Large intestine (tissue), 3 donors: ENCODE results near the gene YY1. TPM values are rescaled to one million over a fixed set of nuclear protein-coding genes. Genes with fewer than 3 reads are reported as not detected.
"Not testable (repeated sequence)": the region's sequence is repeated elsewhere in the genome, so short reads cannot be mapped to it uniquely, and the experiment has no call there.

Experiments
- DNase-seq, 2 donors: peaks; one replicate each; pipeline versions ENCODE4 v3.0.0 to v3.0.0-alpha.2; 2013
- H3K27ac ChIP-seq: one replicate; pipeline ENCODE4 v1.5.1; 2013; ENCODE audit warnings: low read length
- H3K27me3 ChIP-seq: 2 replicates; pipeline ENCODE4 v1.6.1; 2013; ENCODE audit warnings: low read length; ENCODE audit not compliant: control insufficient read depth, insufficient read depth
- H3K36me3 ChIP-seq: 2 replicates; pipeline ENCODE4 v1.6.1; 2013; ENCODE audit warnings: low read length; ENCODE audit not compliant: control insufficient read depth, insufficient read depth
- H3K4me1 ChIP-seq: one replicate; pipeline ENCODE4 v1.6.1; 2013; ENCODE audit warnings: low read length; ENCODE audit not compliant: control insufficient read depth, insufficient read depth
- H3K4me3 ChIP-seq: one replicate; pipeline ENCODE4 v1.5.1; 2013; ENCODE audit warnings: low read length
- H3K9me3 ChIP-seq: one replicate; pipeline ENCODE4 v1.6.1; 2013; ENCODE audit warnings: mild to moderate bottlenecking, low read depth, low read length, moderate library complexity; ENCODE audit not compliant: control insufficient read depth
- WGBS: methylation state at CpG from one replicate; pipeline ENCODE4 v1.1.5; 2013; ENCODE audit warnings: low lambda C conversion rate; ENCODE audit not compliant: insufficient coverage; 5-methylcytosine and 5-hydroxymethylcytosine counted together
- polyA plus RNA-seq: library from polyadenylated mRNA; unstranded; fragments of 120-200 nt; gene quantifications from one replicate; pipeline ENCODE4 v1.2.1, GENCODE V29; 2013

Gene YY1
- polyA plus RNA-seq, 1 donor, result 74.3 TPM

GRCh38 chr14:100225169-100225568 lies 13.8 kb upstream of the YY1 start:
- H3K27ac ChIP-seq, result no peak overlapping the region
- peaks cover 6% of the 10 kb centered on the region for H3K36me3 ChIP-seq
- 96% methylated on average over 4 of the region's 4 CpGs for WGBS
- H3K4me3 ChIP-seq, result no peak overlapping the region
- H3K9me3 ChIP-seq, result no peaks in the 10 kb centered on the region
- H3K4me1 ChIP-seq, result peaks cover 44% of the 10 kb centered on the region
- H3K27me3 ChIP-seq, result no peaks in the 10 kb centered on the region
- no peak for DNase-seq

GRCh38 chr14:100230361-100230760 lies 8.6 kb upstream of the YY1 start:
- Histone ChIP-seq H3K4me1 (no peaks in the 10 kb centered on the region), H3K4me3 (no peak overlapping the region), H3K9me3 (no peaks in the 10 kb centered on the region), H3K27me3 (no peaks in the 10 kb centered on the region), H3K27ac (no peak overlapping the region), H3K36me3 (peaks cover 9% of the 10 kb centered on the region)
- no peak for DNase-seq
- 80% methylated on average over 2 of the region's 5 CpGs for WGBS

GRCh38 chr14:100234511-100234910 lies 4.4 kb upstream of the YY1 start:
- Histone ChIP-seq H3K36me3 (peaks cover 8% of the 10 kb centered on the region), H3K27ac (no peak overlapping the region), H3K9me3 (no peaks in the 10 kb centered on the region), H3K4me1 (peaks cover 5% of the 10 kb centered on the region), H3K4me3 (no peak overlapping the region), H3K27me3 (no peaks in the 10 kb centered on the region)
- WGBS, result no CpG with 5 or more reads among the region's 4 CpGs
- no peak for DNase-seq

- not testable (repeated sequence) for H3K9me3 ChIP-seq, H3K4me3 ChIP-seq, H3K27ac ChIP-seq, H3K36me3 ChIP-seq, H3K27me3 ChIP-seq, DNase-seq, H3K4me1 ChIP-seq
- 65% methylated on average over 4 of the region's 12 CpGs for WGBS
Measured at GRCh38 chr14:100236271-100236818, 2.6 kb upstream of the YY1 start.

- Histone ChIP-seq H3K27ac (peak overlapping the region; percentile 62), H3K27me3 (no peaks in the 10 kb centered on the region), H3K4me1 (peaks cover 5% of the 10 kb centered on the region), H3K4me3 (peak overlapping the region; percentile 70), H3K9me3 (no peaks in the 10 kb centered on the region), H3K36me3 (no peaks in the 10 kb centered on the region)
- peak in 1 of 2 donors; percentile 19 for DNase-seq
Measured at GRCh38 chr14:100236881-100237280, 2.1 kb upstream of the YY1 start.

GRCh38 chr14:100237735-100238418 lies 1.1 kb upstream of the YY1 start:
- peaks cover 8% of the 10 kb centered on the region for H3K4me1 ChIP-seq
- H3K27ac ChIP-seq, result peak overlapping the region; percentile 62
- no peaks in the 10 kb centered on the region for H3K9me3 ChIP-seq
- 0% methylated on average over 2 of the region's 64 CpGs for WGBS
- H3K27me3 ChIP-seq, result no peaks in the 10 kb centered on the region
- DNase-seq, result peak; percentile 22 to 54
- peaks cover 4% of the 10 kb centered on the region for H3K36me3 ChIP-seq
- H3K4me3 ChIP-seq, result peak overlapping the region; percentile 70

- DNase-seq, result peak in 1 of 2 donors; percentile 47
- WGBS, result no CpG with 5 or more reads among the region's 93 CpGs
Measured at GRCh38 chr14:100239211-100239839, 381 bp downstream of the YY1 start.

GRCh38 chr14:100239840-100240667 lies 1.1 kb downstream of the YY1 start:
- Histone ChIP-seq H3K36me3 (peaks cover 7% of the 10 kb centered on the region), H3K27me3 (no peaks in the 10 kb centered on the region), H3K4me1 (peaks cover 10% of the 10 kb centered on the region), H3K4me3 (peak overlapping the region; percentile 92), H3K27ac (peak overlapping the region; percentile 97), H3K9me3 (no peaks in the 10 kb centered on the region)
- peak; percentile 96 to 97 for DNase-seq
- no CpG with 5 or more reads among the region's 115 CpGs for WGBS

More at GRCh38 chr14:100239211-100239839, 381 bp downstream of the YY1 start:
- Histone ChIP-seq H3K36me3 (peaks cover 7% of the 10 kb centered on the region), H3K4me3 (peak overlapping the region; percentile 92), H3K27ac (peak overlapping the region; percentile 82), H3K27me3 (no peaks in the 10 kb centered on the region), H3K4me1 (peaks cover 8% of the 10 kb centered on the region), H3K9me3 (no peaks in the 10 kb centered on the region)

GRCh38 chr14:100240668-100241032 lies 1.7 kb downstream of the YY1 start:
- Histone ChIP-seq H3K27ac (peak overlapping the region; percentile 97), H3K27me3 (no peaks in the 10 kb centered on the region), H3K4me3 (peak overlapping the region; percentile 57), H3K9me3 (no peaks in the 10 kb centered on the region), H3K36me3 (peaks cover 7% of the 10 kb centered on the region), H3K4me1 (peaks cover 15% of the 10 kb centered on the region)
- 10% methylated on average over 2 of the region's 13 CpGs for WGBS
- no peak for DNase-seq

- Histone ChIP-seq H3K9me3 (no peaks in the 10 kb centered on the region), H3K36me3 (peaks cover 7% of the 10 kb centered on the region), H3K4me1 (peaks cover 19% of the 10 kb centered on the region), H3K27me3 (no peaks in the 10 kb centered on the region), H3K27ac (peak overlapping the region; percentile 97), H3K4me3 (peak overlapping the region; percentile 57)
- WGBS, result 27% methylated on average over 2 of the region's 3 CpGs
- peak in 1 of 2 donors; percentile 38 for DNase-seq
Measured at GRCh38 chr14:100241279-100241678, 2.3 kb downstream of the YY1 start.
